GM18868 (cell line): ENCODE results near the gene CARMIL1.
A peak's percentile ranks its signal among the peaks of the same experiment; 100 is the strongest.

ENCODE experiments used
- ATAC-seq: cut with Tn5 transposase; IDR thresholded peaks from one replicate; pipeline ENCODE4 v1.9.1; 2021; ENCODE audit warnings: mild to moderate bottlenecking, moderate library complexity; ENCODE audit not compliant: unreplicated experiment

CARMIL1 gene

GRCh38 chr6:25599516-25600085, 320.4 kb downstream of the CARMIL1 start:
- no peak for ATAC-seq

GRCh38 chr6:25601800-25602673, 322.9 kb downstream of the CARMIL1 start:
- no peak for ATAC-seq

- no peak for ATAC-seq
Observed at GRCh38 chr6:25602674-25602982, 323.5 kb downstream of the CARMIL1 start.

GRCh38 chr6:25603251-25603650, 324.1 kb downstream of the CARMIL1 start:
- ATAC-seq, result no peak

GRCh38 chr6:25606151-25606550, 327.0 kb downstream of the CARMIL1 start:
- ATAC-seq, result no peak

- ATAC-seq, result no peak
Observed at GRCh38 chr6:25608558-25609174, 329.5 kb downstream of the CARMIL1 start.

GRCh38 chr6:25612666-25613065, 333.5 kb downstream of the CARMIL1 start:
- ATAC-seq, result no peak

GRCh38 chr6:25613415-25613814, 334.2 kb downstream of the CARMIL1 start:
- no peak for ATAC-seq

GRCh38 chr6:25614052-25614451, 334.9 kb downstream of the CARMIL1 start:
- no peak for ATAC-seq

GRCh38 chr6:25615471-25615870, 336.3 kb downstream of the CARMIL1 start:
- no peak for ATAC-seq

- peak; percentile 65 for ATAC-seq
Observed at GRCh38 chr6:25617997-25618396, 338.8 kb downstream of the CARMIL1 start.

- ATAC-seq, result no peak
Observed at GRCh38 chr6:25619217-25619616, 340.0 kb downstream of the CARMIL1 start.

- ATAC-seq, result no peak
Observed at GRCh38 chr6:25620391-25620790, 341.2 kb downstream of the CARMIL1 start.

GRCh38 chr6:25623065-25623464, 343.9 kb downstream of the CARMIL1 start:
- no peak for ATAC-seq

GRCh38 chr6:25623879-25624278, 344.7 kb downstream of the CARMIL1 start:
- ATAC-seq, result no peak

- ATAC-seq, result no peak
Observed at GRCh38 chr6:25627001-25627400, 347.8 kb downstream of the CARMIL1 start.

- ATAC-seq, result no peak
Observed at GRCh38 chr6:25628471-25629197, 349.5 kb downstream of the CARMIL1 start.

- ATAC-seq, result no peak
Observed at GRCh38 chr6:25629198-25629576, 350.0 kb downstream of the CARMIL1 start.

- no peak for ATAC-seq
Observed at GRCh38 chr6:25630508-25631278, 351.5 kb downstream of the CARMIL1 start.

GRCh38 chr6:25635886-25636317, 356.7 kb downstream of the CARMIL1 start:
- ATAC-seq, result no peak

- no peak for ATAC-seq
Observed at GRCh38 chr6:25637211-25637610, 358.0 kb downstream of the CARMIL1 start.
